Measurements from ENCODE around the gene AHDC1. TPM values are rescaled to one million over a fixed set of nuclear protein-coding genes. Genes with fewer than 3 reads are reported as not detected.

AHDC1 gene
- total and polyA plus RNA-seq, 9 of the 15 experiments (the other 6 are each of a cell fraction or from before 2014, with no cell fraction given) = 0.21 to 36.4 (median 4.7) TPM

DNA sequence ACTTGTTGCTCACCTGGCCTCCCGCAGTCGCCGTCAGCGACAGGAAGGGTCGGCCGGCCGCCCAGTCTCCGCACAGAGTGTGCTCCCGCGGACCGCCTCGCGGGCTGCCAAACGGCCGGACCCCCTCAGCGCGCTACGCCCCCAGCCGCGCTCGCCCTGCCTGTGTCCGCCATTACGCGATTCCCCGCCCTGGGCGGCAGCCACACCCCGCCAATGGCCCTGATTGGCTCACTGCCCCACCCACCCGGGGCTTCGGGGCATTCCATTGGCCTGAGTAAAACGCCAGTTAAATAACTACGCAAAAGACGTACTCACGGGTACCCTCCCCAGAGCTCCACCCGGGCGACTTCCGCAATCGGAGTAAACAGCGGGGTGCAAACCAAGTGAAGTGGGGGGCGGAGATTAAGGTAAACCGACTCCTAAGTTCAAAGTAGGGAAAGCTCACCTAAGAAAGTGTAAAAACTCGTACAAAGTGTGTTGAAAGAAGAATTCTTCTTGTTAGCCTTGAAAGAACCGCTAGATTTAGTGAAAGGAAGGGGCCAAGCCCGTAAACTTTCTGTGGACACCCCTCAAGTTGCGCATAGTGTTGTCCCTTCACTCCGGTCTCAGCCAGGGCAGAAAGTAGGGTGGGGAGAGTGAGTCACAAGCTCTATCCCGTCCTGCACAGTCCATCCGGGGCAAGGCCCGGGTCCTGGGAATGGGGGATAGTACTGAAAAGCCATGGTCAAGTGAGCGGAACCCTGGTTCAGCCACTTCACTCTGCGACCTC, 113.8 kb downstream of the AHDC1 start, which contains the start of gene WASF2 (continued):
- TF ChIP-seq, protein P1, sequence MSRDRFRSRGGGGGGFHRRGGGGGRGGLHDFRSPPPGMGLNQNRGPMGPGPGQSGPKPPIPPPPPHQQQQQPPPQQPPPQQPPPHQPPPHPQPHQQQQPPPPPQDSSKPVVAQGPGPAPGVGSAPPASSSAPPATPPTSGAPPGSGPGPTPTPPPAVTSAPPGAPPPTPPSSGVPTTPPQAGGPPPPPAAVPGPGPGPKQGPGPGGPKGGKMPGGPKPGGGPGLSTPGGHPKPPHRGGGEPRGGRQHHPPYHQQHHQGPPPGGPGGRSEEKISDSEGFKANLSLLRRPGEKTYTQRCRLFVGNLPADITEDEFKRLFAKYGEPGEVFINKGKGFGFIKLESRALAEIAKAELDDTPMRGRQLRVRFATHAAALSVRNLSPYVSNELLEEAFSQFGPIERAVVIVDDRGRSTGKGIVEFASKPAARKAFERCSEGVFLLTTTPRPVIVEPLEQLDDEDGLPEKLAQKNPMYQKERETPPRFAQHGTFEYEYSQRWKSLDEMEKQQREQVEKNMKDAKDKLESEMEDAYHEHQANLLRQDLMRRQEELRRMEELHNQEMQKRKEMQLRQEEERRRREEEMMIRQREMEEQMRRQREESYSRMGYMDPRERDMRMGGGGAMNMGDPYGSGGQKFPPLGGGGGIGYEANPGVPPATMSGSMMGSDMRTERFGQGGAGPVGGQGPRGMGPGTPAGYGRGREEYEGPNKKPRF (IDR thresholded peaks at IDR 0.05; ENCODE audit: low read depth, low read length) = peak; percentile 94
- TF ChIP-seq HNRNPH1 (optimal IDR thresholded peaks at IDR 0.05; ENCODE audit: low read depth, low read length) = no peak
- TF ChIP-seq MAFG (tag; conservative IDR thresholded peaks at IDR 0.05) = no peak
- TF ChIP-seq SIN3A (IDR thresholded peaks at IDR 0.05; ENCODE audit: borderline replicate concordance in 2 of 2, control insufficient read depth in 1 of 2, low read depth in 2 of 2, low read length in 2 of 2) = peak in 1 of 2 experiments; percentile 77; a peak in 1 of 4 replicates
- TF ChIP-seq ETV6 (IDR thresholded peaks at IDR 0.05; ENCODE audit: borderline replicate concordance in 1 of 2, low read depth in 2 of 2, low read length in 1 of 2) = no peak
- no peak for TF ChIP-seq ETV6 (CRISPR knock-in tag; IDR thresholded peaks at IDR 0.05; ENCODE audit: borderline replicate concordance)
- no peak for TF ChIP-seq ZKSCAN1 (IDR thresholded peaks at IDR 0.05; ENCODE audit: low read depth, low read length)
- TF ChIP-seq ZFPM2 (CRISPR knock-in tag; IDR thresholded peaks at IDR 0.05) = no peak
- TF ChIP-seq RBM39 (optimal IDR thresholded peaks at IDR 0.05; ENCODE audit: low read depth, low read length) = no peak
- no peak; the same call in 1 of the 2 replicates for TF ChIP-seq KAT8 (IDR thresholded peaks at IDR 0.05; ENCODE audit: low read depth)
- TF ChIP-seq, protein P2, sequence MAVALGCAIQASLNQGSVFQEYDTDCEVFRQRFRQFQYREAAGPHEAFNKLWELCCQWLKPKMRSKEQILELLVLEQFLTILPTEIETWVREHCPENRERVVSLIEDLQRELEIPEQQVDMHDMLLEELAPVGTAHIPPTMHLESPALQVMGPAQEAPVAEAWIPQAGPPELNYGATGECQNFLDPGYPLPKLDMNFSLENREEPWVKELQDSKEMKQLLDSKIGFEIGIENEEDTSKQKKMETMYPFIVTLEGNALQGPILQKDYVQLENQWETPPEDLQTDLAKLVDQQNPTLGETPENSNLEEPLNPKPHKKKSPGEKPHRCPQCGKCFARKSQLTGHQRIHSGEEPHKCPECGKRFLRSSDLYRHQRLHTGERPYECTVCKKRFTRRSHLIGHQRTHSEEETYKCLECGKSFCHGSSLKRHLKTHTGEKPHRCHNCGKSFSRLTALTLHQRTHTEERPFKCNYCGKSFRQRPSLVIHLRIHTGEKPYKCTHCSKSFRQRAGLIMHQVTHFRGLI (CRISPR knock-in tag; IDR thresholded peaks at IDR 0.05) = 0 out of 2 replicates have a peak, but pooled peaks have one; percentile 57
- TF ChIP-seq ZKSCAN8 (CRISPR knock-in tag; IDR thresholded peaks at IDR 0.05) = no peak
- TF ChIP-seq HLTF (IDR thresholded peaks at IDR 0.05) = no peak
- TF ChIP-seq, protein P3, sequence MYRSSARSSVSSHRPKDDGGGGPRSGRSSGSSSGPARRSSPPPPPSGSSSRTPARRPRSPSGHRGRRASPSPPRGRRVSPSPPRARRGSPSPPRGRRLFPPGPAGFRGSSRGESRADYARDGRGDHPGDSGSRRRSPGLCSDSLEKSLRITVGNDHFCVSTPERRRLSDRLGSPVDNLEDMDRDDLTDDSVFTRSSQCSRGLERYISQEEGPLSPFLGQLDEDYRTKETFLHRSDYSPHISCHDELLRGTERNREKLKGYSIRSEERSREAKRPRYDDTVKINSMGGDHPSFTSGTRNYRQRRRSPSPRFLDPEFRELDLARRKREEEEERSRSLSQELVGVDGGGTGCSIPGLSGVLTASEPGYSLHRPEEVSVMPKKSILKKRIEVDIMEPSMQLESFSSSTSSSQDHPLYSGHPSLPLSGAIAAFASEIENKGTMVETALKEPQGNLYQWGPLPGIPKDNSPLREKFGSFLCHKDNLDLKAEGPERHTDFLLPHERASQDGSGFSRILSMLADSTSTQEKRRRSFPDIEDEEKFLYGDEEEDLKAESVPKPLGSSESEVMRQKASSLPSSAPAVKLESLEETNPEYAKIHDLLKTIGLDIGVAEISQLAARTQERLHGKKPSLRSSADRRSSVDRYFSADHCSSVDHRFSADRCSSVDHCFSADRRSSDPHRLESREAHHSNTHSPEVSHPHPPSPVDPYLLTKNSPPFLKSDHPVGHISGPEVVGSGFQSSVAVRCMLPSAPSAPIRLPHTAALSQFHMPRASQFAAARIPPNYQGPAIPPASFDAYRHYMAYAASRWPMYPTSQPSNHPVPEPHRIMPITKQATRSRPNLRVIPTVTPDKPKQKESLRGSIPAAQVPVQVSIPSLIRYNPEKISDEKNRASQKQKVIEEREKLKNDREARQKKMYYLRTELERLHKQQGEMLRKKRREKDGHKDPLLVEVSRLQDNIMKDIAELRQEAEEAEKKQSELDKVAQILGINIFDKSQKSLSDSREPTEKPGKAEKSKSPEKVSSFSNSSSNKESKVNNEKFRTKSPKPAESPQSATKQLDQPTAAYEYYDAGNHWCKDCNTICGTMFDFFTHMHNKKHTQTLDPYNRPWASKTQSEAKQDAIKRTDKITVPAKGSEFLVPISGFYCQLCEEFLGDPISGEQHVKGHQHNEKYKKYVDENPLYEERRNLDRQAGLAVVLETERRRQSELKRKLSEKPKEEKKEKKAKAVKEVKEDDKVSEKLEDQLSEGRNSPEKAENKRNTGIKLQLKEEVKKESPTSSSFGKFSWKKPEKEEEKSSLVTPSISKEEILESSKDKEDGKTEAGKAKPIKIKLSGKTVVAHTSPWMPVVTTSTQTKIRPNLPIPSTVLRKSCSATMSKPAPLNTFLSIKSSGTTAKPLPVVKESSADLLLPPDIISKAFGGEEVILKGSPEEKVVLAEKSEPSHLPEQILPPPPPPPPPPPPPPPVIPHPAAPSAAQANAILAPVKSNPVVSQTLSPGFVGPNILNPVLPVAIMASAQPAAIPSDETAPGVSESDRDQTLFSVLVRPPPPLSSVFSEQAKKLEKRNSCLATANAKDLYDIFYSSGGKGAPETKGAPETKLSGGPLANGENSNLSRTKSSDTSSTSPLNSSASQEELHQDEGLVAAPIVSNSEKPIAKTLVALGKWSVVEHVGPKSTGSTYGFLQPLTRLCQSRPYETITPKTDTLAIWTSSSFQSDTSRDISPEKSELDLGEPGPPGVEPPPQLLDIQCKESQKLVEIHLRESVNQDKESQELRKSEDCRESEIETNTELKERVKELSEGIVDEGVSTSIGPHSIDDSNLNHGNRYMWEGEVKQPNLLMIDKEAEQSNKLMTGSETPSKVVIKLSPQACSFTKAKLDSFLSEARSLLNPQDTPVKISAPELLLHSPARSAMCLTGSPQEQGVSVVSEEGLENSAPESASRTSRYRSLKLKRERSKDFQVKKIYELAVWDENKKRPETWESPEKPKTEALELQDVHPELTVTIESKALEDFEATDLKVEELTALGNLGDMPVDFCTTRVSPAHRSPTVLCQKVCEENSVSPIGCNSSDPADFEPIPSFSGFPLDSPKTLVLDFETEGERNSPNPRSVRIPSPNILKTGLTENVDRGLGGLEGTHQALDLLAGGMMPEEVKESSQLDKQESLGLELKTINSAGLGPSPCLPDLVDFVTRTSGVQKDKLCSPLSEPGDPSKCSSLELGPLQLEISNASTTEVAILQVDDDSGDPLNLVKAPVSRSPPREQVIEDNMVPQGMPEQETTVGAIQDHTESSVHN (IDR thresholded peaks at IDR 0.05; ENCODE audit: borderline replicate concordance in 1 of 2, low read depth in 1 of 2) = no peak
- TF ChIP-seq TARDBP (IDR thresholded peaks at IDR 0.05) = no peak; the same call in 1 of the 2 replicates
- peak; percentile 49; the same call in 1 of the 2 replicates for TF ChIP-seq ZNF324 (CRISPR knock-in tag; IDR thresholded peaks at IDR 0.05)

Data from K562 (cell line).